WTC11 (cell line): ENCODE results near the gene DPP10. TPM values are rescaled to one million over a fixed set of nuclear protein-coding genes. Genes with fewer than 3 reads are reported as not detected.

Source experiments
- ATAC-seq: fragments of 200-7000 bp; cut with Tn5 transposase; 2 replicates; pipeline ENCODE4 v1.10.0; 2021; ENCODE audit warnings: mild to moderate bottlenecking, moderate library complexity
- CTCF ChIA-PET: fragments of 300-600 bp; sonication (Branson Sonifier 250); formaldehyde crosslinking; loops from one replicate; lab custom pipeline; 2021; ENCODE audit warnings: antibody characterized with exemption; lab: Charles Lee
- POLR2A ChIA-PET: fragments of 350-600 bp; sonication (Branson Sonifier 250); formaldehyde crosslinking; loops from one replicate; lab custom pipeline; 2021; ENCODE audit warnings: antibody characterized with exemption; lab: Charles Lee
- DNase-seq: peaks from one replicate; pipeline ENCODE4 v3.0.0; 2021; ENCODE audit warnings: low spot score
- H3K27ac Mint-ChIP-seq: 2 replicates; pipeline ENCODE4 v1.8.0; 2021; ENCODE audit warnings: mixed read lengths
- H3K27me3 Mint-ChIP-seq: 2 replicates; pipeline ENCODE4 v1.8.0; 2021; ENCODE audit warnings: low read depth, mild to moderate bottlenecking, moderate library complexity, mixed read lengths
- H3K36me3 Mint-ChIP-seq: 2 replicates; pipeline ENCODE4 v1.8.0; 2021; ENCODE audit warnings: mixed read lengths
- H3K4me1 Mint-ChIP-seq: 2 replicates; pipeline ENCODE4 v1.8.0; 2022; ENCODE audit warnings: mixed read lengths
- H3K4me3 Mint-ChIP-seq: 2 replicates; pipeline ENCODE4 v1.8.0; 2021; ENCODE audit warnings: mild to moderate bottlenecking, moderate library complexity, mixed read lengths
- H3K9me3 Mint-ChIP-seq: 2 replicates; pipeline ENCODE4 v1.8.0; 2021; ENCODE audit warnings: mixed read lengths
- ATF6 ChIP-seq: sonication (generic); formaldehyde crosslinking; IDR thresholded peaks from 2 replicates; pipeline ENCODE4 v1.8.1; 2023; ENCODE audit warnings: mild to moderate bottlenecking, missing genetic modification reagents
- E2F5 ChIP-seq: sonication (generic); formaldehyde crosslinking; IDR thresholded peaks from 2 replicates; pipeline ENCODE4 v1.8.1; 2022; ENCODE audit warnings: mild to moderate bottlenecking, moderate library complexity, missing genetic modification reagents
- FOXP1 ChIP-seq: sonication (generic); formaldehyde crosslinking; IDR thresholded peaks from 2 replicates; pipeline ENCODE4 v1.8.0; 2022; ENCODE audit warnings: missing genetic modification reagents, mild to moderate bottlenecking, moderate library complexity, borderline replicate concordance
- GRHL2 ChIP-seq: fragments of 250-450 bp; sonication (Bioruptor Pico); IDR thresholded peaks from 2 replicates; pipeline ENCODE4 v1.8.0; 2022; ENCODE audit warnings: mild to moderate bottlenecking, moderate library complexity; ENCODE audit not compliant: insufficient replicate concordance, severe bottlenecking
- GTF2I ChIP-seq: fragments of 250-450 bp; sonication (Bioruptor Pico); conservative IDR thresholded peaks from 2 replicates; pipeline ENCODE4 v1.4.0; 2021; ENCODE audit warnings: mild to moderate bottlenecking
- HMGXB4 ChIP-seq: sonication (generic); formaldehyde crosslinking; IDR thresholded peaks from 2 replicates; pipeline ENCODE4 v1.8.1; 2023; ENCODE audit warnings: mild to moderate bottlenecking, moderate library complexity, missing genetic modification reagents
- KAT7 ChIP-seq: sonication (generic); formaldehyde crosslinking; IDR thresholded peaks from 2 replicates; pipeline ENCODE4 v1.8.1; 2023; ENCODE audit warnings: missing genetic modification reagents, mild to moderate bottlenecking, borderline replicate concordance
- MAX ChIP-seq: sonication (generic); formaldehyde crosslinking; IDR thresholded peaks from 2 replicates; pipeline ENCODE4 v1.8.0; 2022; ENCODE audit warnings: mild to moderate bottlenecking, missing genetic modification reagents
- MYBL2 ChIP-seq: sonication (generic); formaldehyde crosslinking; IDR thresholded peaks from 2 replicates; pipeline ENCODE4 v1.8.1; 2023; ENCODE audit warnings: mild to moderate bottlenecking, moderate library complexity, missing genetic modification reagents
- NFE2L1 ChIP-seq: sonication (generic); formaldehyde crosslinking; IDR thresholded peaks from 2 replicates; pipeline ENCODE4 v1.8.1; 2023; ENCODE audit warnings: missing genetic modification reagents
- NR3C1 ChIP-seq: sonication (generic); formaldehyde crosslinking; conservative IDR thresholded peaks from 2 replicates; pipeline ENCODE4 v1.8.1; 2023; ENCODE audit warnings: low read depth, mild to moderate bottlenecking, missing genetic modification reagents
- PRDM15 ChIP-seq: sonication (generic); formaldehyde crosslinking; IDR thresholded peaks from 2 replicates; pipeline ENCODE4 v1.8.0; 2022; ENCODE audit warnings: missing genetic modification reagents
- STAT6 ChIP-seq: sonication (generic); formaldehyde crosslinking; conservative IDR thresholded peaks from 2 replicates; pipeline ENCODE4 v1.8.1; 2023; ENCODE audit warnings: mild to moderate bottlenecking, low read depth, missing genetic modification reagents, moderate library complexity
- TEAD4 ChIP-seq: sonication (generic); formaldehyde crosslinking; IDR thresholded peaks from 2 replicates; pipeline ENCODE4 v1.8.0; 2022; ENCODE audit warnings: mild to moderate bottlenecking, missing genetic modification reagents
- ZNF263 ChIP-seq: sonication (generic); formaldehyde crosslinking; IDR thresholded peaks from 2 replicates; pipeline ENCODE4 v1.8.1; 2022; ENCODE audit warnings: low read depth, mild to moderate bottlenecking, moderate library complexity, missing genetic modification reagents
- ZNF281 ChIP-seq: sonication (generic); formaldehyde crosslinking; IDR thresholded peaks from 2 replicates; pipeline ENCODE4 v1.8.0; 2023; ENCODE audit warnings: mild to moderate bottlenecking, missing genetic modification reagents
- ZSCAN18 ChIP-seq: fragments of 250-450 bp; sonication (Bioruptor Pico); IDR thresholded peaks from 2 replicates; pipeline ENCODE4 v2.1.2; 2022; ENCODE audit warnings: mild to moderate bottlenecking, moderate library complexity
- total RNA-seq: library from RNA; stranded (reverse); gene quantifications from 3 replicates; pipeline ENCODE4 v1.2.3, GENCODE V29; 2021

DPP10 gene
- total RNA-seq, 1 experiment from 2014 or later: 4.0 TPM

GRCh38 chr2:114754907-114755563 is 312.6 kb downstream of the DPP10 start:
- Mint-ChIP-seq H3K9me3 (peaks cover 32% of the 10 kb centered on the region), H3K27ac (no peak overlapping the region), H3K27me3 (0 out of 2 replicates have a peak, but pooled peaks cover 3% of the 10 kb centered on the region), H3K4me3 (no peak overlapping the region), H3K4me1 (peaks cover 5% of the 10 kb centered on the region; the same call in 1 of the 2 replicates), H3K36me3 (peaks cover 3% of the 10 kb centered on the region)
- ATAC-seq (no peak), DNase-seq (no peak)
- ChIA-PET POLR2A (no interaction called here), CTCF (no interaction called here)
- TF ChIP-seq GRHL2 (no peak), STAT6 (no peak), E2F5 (no peak), MYBL2 (CRISPR knock-in tag) (no peak), MAX (CRISPR knock-in tag) (no peak), NFE2L1 (CRISPR knock-in tag) (no peak), NR3C1 (CRISPR knock-in tag) (no peak), ZNF263 (CRISPR knock-in tag) (no peak), GTF2I (CRISPR knock-in tag) (no peak), KAT7 (CRISPR knock-in tag) (no peak), PRDM15 (CRISPR knock-in tag) (no peak), ATF6 (CRISPR knock-in tag) (no peak)

GRCh38 chr2:114762376-114762775 is 319.9 kb downstream of the DPP10 start:
- POLR2A ChIA-PET: no interaction called here
- Mint-ChIP-seq H3K4me3 (no peak overlapping the region), H3K27me3 (0 out of 2 replicates have a peak, but pooled peaks cover 3% of the 10 kb centered on the region), H3K4me1 (peaks cover 8% of the 10 kb centered on the region; the same call in 1 of the 2 replicates), H3K9me3 (peaks cover 21% of the 10 kb centered on the region), H3K36me3 (peaks cover 5% of the 10 kb centered on the region), H3K27ac (no peak overlapping the region)
- TF ChIP-seq ZNF281 (CRISPR knock-in tag) (no peak), MYBL2 (CRISPR knock-in tag) (no peak), HMGXB4 (CRISPR knock-in tag) (no peak), FOXP1 (CRISPR knock-in tag) (no peak), ZSCAN18 (CRISPR knock-in tag) (no peak), TEAD4 (CRISPR knock-in tag) (no peak), E2F5 (no peak)
- CTCF ChIA-PET: no interaction called here
- ATAC-seq (no peak), DNase-seq (no peak)
